Gastroesophageal sphincter (tissue), 3 donors: Measurements from ENCODE around the gene KCNJ3.

Experiments
- CTCF ChIP-seq, 4 experiments: fragments of 200-600 bp in 2 of 4; fragments of 450-650 bp in 2 of 4; sonication (generic) in 1 of 4; IDR thresholded peaks; one replicate each; pipeline ENCODE4 v1.5.1; 2017 to 2019; ENCODE audit warnings: antibody characterized with exemption in 4 of 4, mild to moderate bottlenecking in 2 of 4, moderate library complexity in 2 of 4
- POLR2AphosphoS5 ChIP-seq: sonication (generic); formaldehyde crosslinking; IDR thresholded peaks from one replicate; pipeline ENCODE4 v1.6.1; 2017; ENCODE audit warnings: antibody characterized with exemption

- TF ChIP-seq POLR2AphosphoS5 (no peak), CTCF (IDR thresholded peaks at IDR 0.05) (no peak)
These were observed 22.2 kb downstream of the KCNJ3 start for GRCh38 chr2:154720651-154721050.
